G401 (cell line): ENCODE results near the gene IDH3G. TPM values are rescaled to one million over a fixed set of nuclear protein-coding genes. Genes with fewer than 3 reads are reported as not detected.

ENCODE experiments used
- DNase-seq: peaks from one replicate; pipeline ENCODE4 v3.0.0-alpha.2; 2015; ENCODE audit warnings: low spot score
- in situ Hi-C: cut with HindIII; loops from 2 replicates; pipeline ENCODE4 v1.10.0; 2016; ENCODE audit warnings: low sequenced_read_pairs, mixed read lengths
- total RNA-seq: library from RNA; depleted of rRNA; stranded (reverse); fragments of >200 nt; shearing (Covaris generic); gene quantifications from 2 replicates; pipeline ENCODE4 v1.2.3, GENCODE V29; 2014; rRNA removed

IDH3G gene
- total RNA-seq: 55.7 and 71.2 TPM in 2 replicates

DNA sequence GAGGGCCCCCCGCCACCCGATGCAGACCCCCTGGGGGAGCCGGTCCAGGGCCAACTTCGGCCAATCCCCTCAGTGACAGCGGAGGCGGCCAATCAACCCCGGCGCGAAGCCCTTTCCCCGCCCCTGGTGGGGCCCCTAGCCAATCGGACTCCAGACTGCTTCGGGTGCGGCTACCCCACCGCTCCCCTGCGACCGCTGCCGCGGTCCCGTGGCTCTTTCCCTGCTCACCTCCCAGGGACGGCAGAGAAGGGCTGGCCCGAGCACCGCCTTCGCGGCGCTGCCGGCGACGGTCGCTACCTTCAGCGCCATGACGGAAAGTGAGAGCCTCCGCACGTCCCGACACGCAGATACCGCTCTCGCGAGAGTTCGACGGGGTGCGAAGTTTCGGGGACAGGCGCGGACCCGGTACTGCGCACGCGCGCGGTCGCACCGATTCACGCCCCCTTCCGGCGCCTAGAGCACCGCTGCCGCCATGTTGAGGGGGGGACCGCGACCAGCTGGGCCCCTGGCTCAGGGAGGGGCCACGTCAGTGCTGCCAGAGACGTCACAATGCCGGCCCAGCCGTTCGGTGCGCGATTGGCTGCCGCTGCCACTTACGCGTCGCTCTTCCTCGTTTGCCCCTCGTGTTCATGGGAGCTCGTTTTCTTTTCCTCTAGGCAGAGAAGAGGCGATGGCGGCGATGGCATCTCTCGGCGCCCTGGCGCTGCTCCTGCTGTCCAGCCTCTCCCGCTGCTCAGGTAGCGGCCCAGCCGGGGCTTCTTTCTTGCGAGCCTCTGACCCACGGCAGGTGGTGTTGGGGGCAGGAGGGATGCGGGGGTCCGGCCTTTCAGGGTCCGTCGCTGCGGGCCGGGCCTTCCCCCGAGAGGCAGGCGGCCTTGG, at the start of gene IDH3G, which contains the start of gene SSR4:
Gene IDH3G, minus strand, starts transcription at position 358 of the 879 bp plus-strand sequence. Its CDS starts 49 bp downstream, at position 309.
Gene SSR4, plus strand, starts transcription at position 651 of the 879 bp plus-strand sequence. Its CDS starts 20 bp downstream, at position 671.
- in situ Hi-C loops: no loop called here

DNA sequence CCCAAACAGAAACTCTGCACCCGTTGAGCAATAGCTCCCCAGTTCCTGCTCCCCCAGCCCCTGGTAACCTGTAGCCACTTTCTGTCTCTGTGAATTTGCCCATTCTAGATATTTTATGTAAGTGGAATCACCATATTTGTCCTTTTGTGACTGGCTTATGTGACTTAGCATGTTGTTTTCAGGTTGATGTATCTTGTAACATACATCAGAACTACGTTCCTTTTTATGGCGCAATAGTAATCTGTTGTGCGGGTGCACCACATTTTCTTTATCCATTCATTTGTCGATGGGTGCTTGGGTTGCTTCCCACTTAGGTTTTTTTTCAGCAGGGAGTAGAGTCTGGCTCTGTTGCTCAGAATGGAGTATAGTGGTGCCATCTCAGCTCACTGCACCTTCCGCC, 42.7 kb upstream of the IDH3G start:
- no peak for DNase-seq
- in situ Hi-C loops: no loop called here

More for the DNA sequence above, at the start of gene IDH3G, which contains the start of gene SSR4:
- DNase-seq: peak; percentile 92

DNA sequence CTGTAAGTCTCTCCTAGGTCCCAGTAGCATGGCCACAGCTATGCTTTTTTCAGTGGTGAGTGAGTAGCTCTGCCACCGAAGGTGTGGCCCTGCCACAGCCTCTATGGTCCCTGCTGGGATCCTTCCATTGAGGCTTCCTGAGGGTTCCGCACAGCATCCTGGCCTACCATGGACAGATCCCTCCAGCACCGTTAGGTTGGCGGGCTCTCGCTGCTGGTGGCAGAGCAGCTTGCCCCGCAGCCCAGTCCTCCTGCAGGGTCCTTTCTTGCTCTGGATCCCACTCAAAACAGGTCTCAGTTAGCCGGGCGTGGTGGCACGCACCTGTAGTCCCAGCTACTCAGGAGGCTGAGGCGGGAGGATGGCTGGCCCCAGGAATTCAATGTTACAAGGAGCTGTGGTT, 38.6 kb upstream of the IDH3G start:
- in situ Hi-C loops: no loop called here
- no peak for DNase-seq

- no peak for DNase-seq
- in situ Hi-C loops: no loop called here
Measured at GRCh38 chrX:153831429-153832150, 37.4 kb upstream of the IDH3G start.

- in situ Hi-C loops: no loop called here
- DNase-seq: no peak
Measured at GRCh38 chrX:153830640-153831428, 36.7 kb upstream of the IDH3G start.

DNA sequence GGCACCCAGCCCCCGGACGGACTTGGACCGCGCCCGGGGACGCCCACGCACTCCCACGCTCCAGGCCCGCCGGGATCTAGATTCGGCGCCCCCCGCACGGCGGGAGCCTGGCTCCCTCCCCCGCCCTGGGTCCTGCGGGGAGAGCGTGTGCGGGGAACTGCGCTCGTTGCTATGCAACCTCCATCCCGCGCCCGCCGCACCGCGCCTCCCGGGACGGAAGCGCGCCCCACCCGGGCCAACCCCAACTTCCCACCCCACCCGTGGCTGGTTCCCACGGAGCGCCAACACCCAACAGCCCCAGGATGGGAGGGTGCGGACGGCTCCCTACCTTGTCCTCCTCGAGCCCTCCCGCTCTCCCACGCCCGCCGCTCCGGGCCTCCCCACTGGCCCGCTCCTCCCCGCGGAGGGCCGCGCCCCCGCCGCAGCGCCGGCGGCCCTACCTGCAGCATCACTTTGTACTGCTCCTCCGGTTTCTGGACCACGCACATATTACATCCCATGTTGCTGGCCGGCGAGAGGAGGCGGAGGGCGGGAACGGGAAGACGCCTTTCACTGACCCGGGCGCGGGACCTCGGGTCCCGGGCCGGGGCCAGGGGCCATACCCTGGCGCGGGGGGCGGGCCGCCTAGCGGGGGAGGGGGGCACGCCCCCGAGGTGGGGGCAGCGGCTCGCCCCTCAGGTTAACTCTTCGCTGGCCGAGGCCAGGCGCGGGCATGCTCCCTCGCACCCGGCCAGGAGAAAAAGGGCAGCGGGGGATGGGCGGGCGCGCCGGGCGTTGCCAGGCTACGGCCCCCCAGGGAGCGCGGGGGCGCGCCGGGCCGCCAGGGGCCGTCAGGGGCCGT, 35.8 kb upstream of the IDH3G start, which contains the start of gene PDZD4:
Gene PDZD4, minus strand, starts transcription at position 746 of the 841 bp plus-strand sequence. Its CDS starts 246 bp downstream, at position 500.
- in situ Hi-C loops: no loop called here
- no peak for DNase-seq

DNA sequence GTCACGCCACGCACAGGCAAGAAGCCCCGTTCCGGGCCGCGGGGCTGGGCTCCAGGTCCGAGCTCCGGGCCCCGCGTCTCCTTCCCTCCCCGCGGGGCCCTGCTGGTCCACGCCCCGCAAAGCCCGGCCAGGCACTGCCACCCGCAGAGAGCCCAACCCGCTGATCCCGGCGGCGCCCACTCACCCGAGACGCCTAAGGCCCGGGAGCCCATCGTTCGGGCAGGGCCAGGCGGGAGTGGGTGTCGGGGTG, 35.3 kb upstream of the IDH3G start:
- DNase-seq: no peak
- in situ Hi-C loops: no loop called here

- peak; percentile 49 for DNase-seq
- in situ Hi-C loops: no loop called here
Measured at GRCh38 chrX:153828723-153829548, 34.8 kb upstream of the IDH3G start.

DNA sequence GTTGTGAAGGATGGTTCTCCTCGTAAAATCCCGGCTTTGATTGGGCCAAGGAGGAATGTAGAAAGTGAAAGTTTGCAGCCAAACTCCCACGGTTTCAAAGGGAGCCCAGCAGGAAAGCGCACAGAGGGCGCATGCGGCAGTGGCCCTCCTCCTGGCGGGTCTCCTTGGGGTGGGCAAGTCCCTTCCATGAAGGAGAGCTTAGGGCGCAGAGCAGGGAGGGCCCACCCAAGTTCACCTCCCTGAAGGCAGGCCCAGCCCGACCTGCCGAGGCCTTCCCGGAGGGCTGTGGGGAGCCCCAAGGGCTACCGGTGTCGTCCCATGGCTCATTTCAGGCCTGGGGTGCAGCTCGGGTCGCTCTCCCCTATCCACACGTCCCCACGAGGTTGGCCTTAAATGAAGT, 34.1 kb upstream of the IDH3G start:
- in situ Hi-C loops: no loop called here
- DNase-seq: no peak

GRCh38 chrX:153827903-153828302, 33.7 kb upstream of the IDH3G start:
- in situ Hi-C loops: no loop called here
- no peak for DNase-seq

DNA sequence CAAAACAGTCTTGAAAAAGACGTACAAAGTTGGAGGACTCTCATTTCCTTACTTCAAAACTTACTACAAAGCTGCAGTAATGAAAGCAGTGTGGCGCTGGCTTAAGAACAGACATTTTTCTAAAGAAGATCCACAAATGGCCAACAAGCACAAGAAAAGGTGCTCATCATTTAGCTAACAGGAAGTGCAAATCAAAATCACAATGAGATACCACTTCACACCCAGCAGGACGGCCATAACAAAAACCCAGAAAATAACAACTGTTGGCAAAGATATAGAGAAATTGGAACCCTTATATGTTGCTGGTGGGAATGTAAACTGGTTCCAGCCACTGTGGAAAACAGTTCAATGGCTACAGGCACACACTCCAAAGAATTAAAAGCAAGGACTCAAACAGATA, 32.8 kb upstream of the IDH3G start:
- in situ Hi-C loops: no loop called here
- DNase-seq: no peak

DNA sequence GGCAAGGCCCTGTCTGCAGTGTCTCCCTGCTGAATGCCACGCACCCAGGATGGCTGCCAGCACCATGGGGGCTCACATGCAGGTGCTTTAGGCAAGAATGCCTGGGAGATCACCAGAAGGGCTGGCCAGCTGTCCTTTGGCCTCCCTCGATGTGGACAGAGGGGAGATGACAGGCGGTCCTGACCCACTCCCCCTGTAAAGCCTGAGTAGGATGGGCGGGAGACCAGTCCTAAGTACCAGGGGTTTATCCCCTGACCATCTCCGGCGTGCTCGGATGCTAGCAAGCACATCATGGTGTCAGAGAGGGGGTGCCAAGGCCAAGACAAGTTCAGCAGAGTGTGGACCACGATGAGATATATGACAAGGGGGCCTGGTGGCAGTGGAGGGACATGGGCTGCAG, 30.9 kb upstream of the IDH3G start:
- in situ Hi-C loops: no loop called here
- DNase-seq: no peak

GRCh38 chrX:153824348-153824747, 30.2 kb upstream of the IDH3G start:
- DNase-seq: no peak
- in situ Hi-C loops: no loop called here

DNA sequence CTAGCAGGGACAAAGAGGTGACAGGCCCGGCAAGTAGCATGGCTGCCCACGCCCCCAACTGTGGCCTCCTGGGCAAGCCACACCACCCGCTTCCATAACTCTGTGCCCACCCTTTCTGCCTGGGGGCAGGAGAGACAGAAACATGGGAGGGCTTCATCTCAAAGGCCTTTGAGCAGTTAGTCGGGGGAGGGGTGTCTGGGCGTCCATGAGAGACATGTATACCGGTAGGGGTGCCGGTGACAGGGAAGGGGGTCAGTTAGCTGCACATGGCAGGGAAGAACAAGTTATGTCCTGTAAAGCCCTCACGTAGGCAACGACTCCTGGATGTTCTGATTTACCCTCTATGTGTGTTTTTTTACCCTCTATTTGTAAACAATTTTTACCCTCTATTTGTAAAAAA, 26.9 kb upstream of the IDH3G start:
- no peak for DNase-seq
- in situ Hi-C loops: no loop called here

- no peak for DNase-seq
- in situ Hi-C loops: no loop called here
Measured at GRCh38 chrX:153820601-153821000, 26.4 kb upstream of the IDH3G start.

GRCh38 chrX:153819384-153820040, 25.3 kb upstream of the IDH3G start:
- in situ Hi-C loops: no loop called here
- peak; percentile 50 for DNase-seq

GRCh38 chrX:153818571-153819383, 24.6 kb upstream of the IDH3G start:
- no peak for DNase-seq
- in situ Hi-C loops: no loop called here
